ENCODE measurements around the gene NCOA1.

Gene NCOA1

DNA sequence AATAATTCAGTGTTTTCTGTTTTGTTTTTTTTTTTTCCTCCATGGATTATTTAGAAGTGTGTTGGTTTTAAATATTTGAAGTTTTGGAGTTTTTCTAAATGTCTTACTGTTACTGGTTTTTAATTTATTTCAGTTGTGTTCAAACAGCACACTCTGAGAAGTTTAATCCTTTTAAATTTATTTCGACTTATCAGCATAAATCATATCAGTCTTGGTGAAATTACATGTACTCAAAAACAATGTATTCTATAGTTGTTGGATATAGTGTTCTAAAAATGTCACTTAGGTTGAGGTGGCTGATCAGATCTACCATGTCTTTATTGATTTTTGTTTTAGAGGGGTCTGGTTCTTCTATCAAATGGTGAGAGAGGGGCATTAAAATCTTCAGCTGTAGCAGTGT, 134.7 kb downstream of the NCOA1 start:
- TF ChIP-seq, protein P1, sequence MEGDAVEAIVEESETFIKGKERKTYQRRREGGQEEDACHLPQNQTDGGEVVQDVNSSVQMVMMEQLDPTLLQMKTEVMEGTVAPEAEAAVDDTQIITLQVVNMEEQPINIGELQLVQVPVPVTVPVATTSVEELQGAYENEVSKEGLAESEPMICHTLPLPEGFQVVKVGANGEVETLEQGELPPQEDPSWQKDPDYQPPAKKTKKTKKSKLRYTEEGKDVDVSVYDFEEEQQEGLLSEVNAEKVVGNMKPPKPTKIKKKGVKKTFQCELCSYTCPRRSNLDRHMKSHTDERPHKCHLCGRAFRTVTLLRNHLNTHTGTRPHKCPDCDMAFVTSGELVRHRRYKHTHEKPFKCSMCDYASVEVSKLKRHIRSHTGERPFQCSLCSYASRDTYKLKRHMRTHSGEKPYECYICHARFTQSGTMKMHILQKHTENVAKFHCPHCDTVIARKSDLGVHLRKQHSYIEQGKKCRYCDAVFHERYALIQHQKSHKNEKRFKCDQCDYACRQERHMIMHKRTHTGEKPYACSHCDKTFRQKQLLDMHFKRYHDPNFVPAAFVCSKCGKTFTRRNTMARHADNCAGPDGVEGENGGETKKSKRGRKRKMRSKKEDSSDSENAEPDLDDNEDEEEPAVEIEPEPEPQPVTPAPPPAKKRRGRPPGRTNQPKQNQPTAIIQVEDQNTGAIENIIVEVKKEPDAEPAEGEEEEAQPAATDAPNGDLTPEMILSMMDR (IDR thresholded peaks at IDR 0.05; ENCODE audit: low read depth, low read length, missing control alignments), result no peak
- Histone ChIP-seq H3K27me3 (replicated peaks) (no peaks in the 10 kb centered on the region), H3K36me3 (replicated peaks) (no peaks in the 10 kb centered on the region), H3K27ac (no peak overlapping the region), H3K4me3 (ENCODE audit: low read depth, low read length) (no peak overlapping the region)
- no peak for DNase-seq
- in situ Hi-C loops (cut with HindIII; ENCODE audit: low pct_ligation_motif_present, low sequenced_read_pairs), result no loop called here

DNA sequence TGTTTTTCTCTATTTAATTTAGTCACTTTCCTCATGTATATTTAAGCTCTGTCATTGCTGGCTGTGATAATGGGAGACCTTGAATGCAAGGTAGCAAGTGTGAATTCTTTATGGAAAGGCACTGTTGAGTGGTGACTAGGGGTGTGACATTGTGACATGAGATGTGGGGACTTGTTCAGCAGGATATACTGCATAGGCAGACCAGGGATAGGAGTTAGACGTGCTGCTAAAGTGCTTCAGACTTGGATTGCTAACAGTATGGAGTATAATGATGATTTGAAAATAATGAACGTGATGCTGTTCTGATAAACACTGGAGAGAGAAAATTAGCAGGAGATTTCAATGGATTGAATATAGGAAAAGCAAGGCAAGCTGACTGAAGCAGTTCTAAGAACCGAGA, 135.1 kb downstream of the NCOA1 start:
- in situ Hi-C loops (cut with HindIII; ENCODE audit: low pct_ligation_motif_present, low sequenced_read_pairs), result no loop called here
- TF ChIP-seq, protein P1 (IDR thresholded peaks at IDR 0.05; ENCODE audit: low read depth, low read length, missing control alignments), result no peak
- DNase-seq, result no peak
- H3K27me3 ChIP-seq (replicated peaks), result no peaks in the 10 kb centered on the region
- no peaks in the 10 kb centered on the region for H3K36me3 ChIP-seq (replicated peaks)
- no peak overlapping the region for H3K27ac ChIP-seq
- H3K4me3 ChIP-seq (ENCODE audit: low read depth, low read length), result no peak overlapping the region

DNA sequence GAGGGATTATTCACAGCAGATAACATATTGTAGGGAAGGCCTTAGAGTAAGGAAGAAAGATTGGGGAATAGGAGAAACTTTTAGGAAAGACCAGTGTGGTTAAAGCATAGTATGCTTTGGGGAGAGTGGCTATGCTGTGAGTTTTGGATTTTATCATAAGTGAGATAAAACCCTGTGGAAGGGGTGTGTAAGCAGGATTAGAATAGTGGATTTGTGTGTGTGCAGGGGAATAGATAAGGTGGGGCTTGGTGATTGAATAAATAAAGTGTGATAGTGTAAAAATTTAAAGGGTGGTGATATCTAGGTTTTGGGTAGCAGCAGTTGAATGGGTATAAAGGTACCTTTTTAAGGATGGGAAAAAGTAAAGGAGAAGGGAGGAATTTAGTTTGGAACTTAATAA, 137.7 kb downstream of the NCOA1 start:
- Histone ChIP-seq H3K4me3 (ENCODE audit: low read depth, low read length) (no peak overlapping the region), H3K36me3 (replicated peaks) (no peaks in the 10 kb centered on the region), H3K27me3 (replicated peaks) (no peaks in the 10 kb centered on the region), H3K27ac (no peak overlapping the region)
- in situ Hi-C loops (cut with HindIII; ENCODE audit: low pct_ligation_motif_present, low sequenced_read_pairs), result no loop called here
- DNase-seq, result no peak
- TF ChIP-seq, protein P1 (IDR thresholded peaks at IDR 0.05; ENCODE audit: low read depth, low read length, missing control alignments), result no peak

DNA sequence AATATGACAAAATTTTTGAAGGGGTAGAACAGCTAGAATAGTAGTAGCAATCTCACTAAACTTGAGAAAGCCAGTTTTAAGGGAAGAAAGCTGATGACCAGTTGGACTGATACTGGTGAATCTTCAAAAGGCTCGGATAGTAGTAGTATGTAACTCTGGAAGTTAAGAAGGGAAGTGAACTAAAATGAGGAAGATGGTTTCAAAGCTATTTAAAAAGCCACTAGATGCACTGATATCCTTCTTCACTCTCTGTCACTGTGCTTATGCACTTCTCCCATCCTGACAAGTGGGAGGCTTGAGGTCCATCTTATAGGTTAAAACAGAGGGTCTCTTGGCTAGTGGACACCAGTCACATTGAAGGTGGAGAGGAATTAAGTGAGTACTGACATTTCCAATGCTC, 141.1 kb downstream of the NCOA1 start:
- no peak overlapping the region for H3K4me3 ChIP-seq (ENCODE audit: low read depth, low read length)
- no peaks in the 10 kb centered on the region for H3K36me3 ChIP-seq (replicated peaks)
- in situ Hi-C loops (cut with HindIII; ENCODE audit: low pct_ligation_motif_present, low sequenced_read_pairs), result no loop called here
- no peak overlapping the region for H3K27ac ChIP-seq
- DNase-seq, result no peak
- no peaks in the 10 kb centered on the region for H3K27me3 ChIP-seq (replicated peaks)
- TF ChIP-seq, protein P1 (IDR thresholded peaks at IDR 0.05; ENCODE audit: low read depth, low read length, missing control alignments), result no peak

DNA sequence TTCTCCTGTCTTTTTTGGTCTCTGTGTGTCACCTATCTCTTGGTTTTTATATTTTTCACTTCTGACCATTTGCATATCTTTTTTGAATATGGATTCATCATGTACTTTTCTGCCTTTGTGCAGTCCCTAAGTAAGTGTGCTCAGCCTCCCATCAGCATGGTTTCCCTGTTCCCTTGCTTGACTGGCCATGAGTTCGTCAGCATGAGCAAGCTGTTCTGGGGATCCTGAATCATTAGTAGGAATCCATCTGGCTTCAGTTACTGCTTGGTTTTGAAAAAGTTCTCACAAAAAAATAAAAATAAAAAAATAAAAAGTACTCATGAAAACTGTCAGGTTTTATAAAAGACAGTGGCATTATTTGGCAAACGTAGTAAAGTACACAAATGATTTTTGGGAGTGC, 144.1 kb downstream of the NCOA1 start:
- TF ChIP-seq, protein P1 (IDR thresholded peaks at IDR 0.05; ENCODE audit: low read depth, low read length, missing control alignments), result no peak
- DNase-seq, result no peak
- no peak overlapping the region for H3K4me3 ChIP-seq (ENCODE audit: low read depth, low read length)
- in situ Hi-C loops (cut with HindIII; ENCODE audit: low pct_ligation_motif_present, low sequenced_read_pairs), result no loop called here
- H3K27ac ChIP-seq, result no peak overlapping the region
- no peaks in the 10 kb centered on the region for H3K27me3 ChIP-seq (replicated peaks)
- H3K36me3 ChIP-seq (replicated peaks), result no peaks in the 10 kb centered on the region

DNA sequence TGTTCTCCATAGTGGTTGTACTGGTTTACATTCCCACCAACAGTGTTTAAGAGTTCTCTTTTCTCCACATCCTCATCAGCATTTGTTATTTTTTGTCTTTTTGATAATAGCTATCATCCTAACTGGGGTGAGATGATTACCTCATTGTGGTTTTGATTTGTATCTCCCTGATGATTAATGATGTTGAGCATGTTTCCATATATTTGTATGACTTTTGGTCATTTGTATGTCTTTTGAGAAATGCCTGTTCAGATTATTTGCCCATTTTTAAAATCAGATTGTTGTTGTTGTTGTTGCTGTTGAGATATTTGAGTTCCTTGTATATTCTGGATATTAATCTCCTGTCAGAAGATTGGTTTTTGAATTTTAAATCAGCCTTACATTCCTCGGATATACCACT, 147.5 kb downstream of the NCOA1 start:
- DNase-seq, result no peak
- no peak overlapping the region for H3K27ac ChIP-seq
- H3K4me3 ChIP-seq (ENCODE audit: low read depth, low read length), result no peak overlapping the region
- H3K36me3 ChIP-seq (replicated peaks), result no peaks in the 10 kb centered on the region
- in situ Hi-C loops (cut with HindIII; ENCODE audit: low pct_ligation_motif_present, low sequenced_read_pairs), result no loop called here
- H3K27me3 ChIP-seq (replicated peaks), result no peaks in the 10 kb centered on the region
- TF ChIP-seq, protein P1 (IDR thresholded peaks at IDR 0.05; ENCODE audit: low read depth, low read length, missing control alignments), result no peak
